ENCODE results near the gene EIF5A.
"Not testable (repeated sequence)": the region's sequence is repeated elsewhere in the genome, so short reads cannot be mapped to it uniquely, and the experiment has no call there.

Gene EIF5A

GRCh38 chr17:7332600-7333069 lies 25.2 kb downstream of the EIF5A start:
- no CpG with 5 or more reads among the region's 14 CpGs for WGBS (ENCODE audit: insufficient coverage, insufficient read length)
- H3K27ac ChIP-seq (ENCODE audit: low read length); H3K4me3 ChIP-seq (ENCODE audit: low read length); H3K4me1 ChIP-seq (ENCODE audit: control insufficient read depth, insufficient read depth, low read length); DNase-seq (ENCODE audit: low read depth, low spot score); H3K27me3 ChIP-seq (ENCODE audit: control insufficient read depth, insufficient read depth, low read length); H3K9me3 ChIP-seq (ENCODE audit: control insufficient read depth, insufficient read depth, low read length); H3K36me3 ChIP-seq (ENCODE audit: control insufficient read depth, insufficient read depth, low read length): not testable (repeated sequence)

GRCh38 chr17:7334938-7335538 lies 27.6 kb downstream of the EIF5A start:
- H3K9me3 ChIP-seq (ENCODE audit: control insufficient read depth, insufficient read depth, low read length) = no peaks in the 10 kb centered on the region
- H3K4me3 ChIP-seq (ENCODE audit: low read length) = no peak overlapping the region
- no CpG with 5 or more reads among the region's 3 CpGs for WGBS (ENCODE audit: insufficient coverage, insufficient read length)
- H3K4me1 ChIP-seq (ENCODE audit: control insufficient read depth, insufficient read depth, low read length) = peaks cover 4% of the 10 kb centered on the region
- no peaks in the 10 kb centered on the region for H3K27me3 ChIP-seq (ENCODE audit: control insufficient read depth, insufficient read depth, low read length)
- H3K27ac ChIP-seq (ENCODE audit: low read length) = no peak overlapping the region
- no peak for DNase-seq (ENCODE audit: low read depth, low spot score)
- no peaks in the 10 kb centered on the region for H3K36me3 ChIP-seq (ENCODE audit: control insufficient read depth, insufficient read depth, low read length)

- no CpG with 5 or more reads among the region's 13 CpGs for WGBS (ENCODE audit: insufficient coverage, insufficient read length)
- not testable (repeated sequence) for H3K27ac ChIP-seq (ENCODE audit: low read length); H3K27me3 ChIP-seq (ENCODE audit: control insufficient read depth, insufficient read depth, low read length); DNase-seq (ENCODE audit: low read depth, low spot score); H3K36me3 ChIP-seq (ENCODE audit: control insufficient read depth, insufficient read depth, low read length); H3K4me3 ChIP-seq (ENCODE audit: low read length); H3K4me1 ChIP-seq (ENCODE audit: control insufficient read depth, insufficient read depth, low read length); H3K9me3 ChIP-seq (ENCODE audit: control insufficient read depth, insufficient read depth, low read length)
Observed at GRCh38 chr17:7335765-7336164, 28.3 kb downstream of the EIF5A start.

DNA sequence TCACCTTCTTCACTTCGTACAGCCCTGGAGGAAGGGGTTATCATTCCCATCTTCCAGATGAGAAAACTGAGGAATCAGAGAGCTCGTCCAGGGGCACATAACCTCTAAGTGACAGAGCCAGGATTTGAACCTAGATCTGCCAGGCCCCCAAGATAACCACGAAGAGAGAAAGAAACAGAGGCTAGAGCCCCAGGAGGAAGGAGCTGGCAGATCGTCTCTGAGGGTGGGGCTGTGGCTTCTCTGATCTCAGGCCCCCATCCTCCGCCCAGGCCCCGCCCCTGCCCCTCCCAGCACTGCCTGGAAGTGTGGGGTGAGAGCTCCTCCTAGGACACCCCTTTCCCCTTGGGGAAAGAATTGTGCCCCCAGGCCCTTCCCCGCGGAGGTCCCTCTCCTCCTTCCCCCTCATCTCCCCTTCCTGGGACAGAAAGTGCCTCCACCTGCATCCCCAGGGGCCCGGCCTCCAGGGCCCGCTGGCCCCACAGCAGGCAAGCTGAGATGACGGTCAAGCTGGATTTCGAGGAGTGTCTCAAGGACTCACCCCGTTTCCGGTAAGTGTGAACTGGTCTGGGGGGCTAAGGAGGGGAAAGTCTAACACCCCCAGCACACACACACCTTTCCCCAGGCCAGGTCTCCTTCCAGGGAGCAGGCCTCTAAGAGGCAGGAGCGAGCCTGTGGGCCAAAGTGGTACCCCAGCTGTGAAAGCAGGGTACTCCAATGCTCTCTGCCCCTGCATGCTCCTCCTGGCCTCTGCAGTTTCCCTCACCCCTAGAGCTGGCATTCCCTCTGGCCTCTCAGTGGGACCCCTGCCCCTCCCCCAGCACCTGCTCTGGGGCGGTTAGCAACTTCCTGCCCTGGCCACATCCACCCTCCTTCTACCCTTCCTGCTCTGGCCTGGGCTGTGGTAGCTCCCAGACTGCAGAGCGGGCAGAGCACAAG lies 29.1 kb downstream of the EIF5A start, which contains the start of gene ACAP1:
Gene ACAP1, plus strand, starts transcription at position 290 of the 936 bp plus-strand sequence. Its CDS starts 206 bp downstream, at position 496.
- no peak within 1 kb of the TSS for H3K27ac ChIP-seq (ENCODE audit: low read length)
- H3K36me3 ChIP-seq (ENCODE audit: control insufficient read depth, insufficient read depth, low read length) = no peaks in the 10 kb centered on the region
- H3K4me3 ChIP-seq (ENCODE audit: low read length) = peak within 1 kb of the TSS; percentile 1; the same call in 1 of the 2 replicates

DNA sequence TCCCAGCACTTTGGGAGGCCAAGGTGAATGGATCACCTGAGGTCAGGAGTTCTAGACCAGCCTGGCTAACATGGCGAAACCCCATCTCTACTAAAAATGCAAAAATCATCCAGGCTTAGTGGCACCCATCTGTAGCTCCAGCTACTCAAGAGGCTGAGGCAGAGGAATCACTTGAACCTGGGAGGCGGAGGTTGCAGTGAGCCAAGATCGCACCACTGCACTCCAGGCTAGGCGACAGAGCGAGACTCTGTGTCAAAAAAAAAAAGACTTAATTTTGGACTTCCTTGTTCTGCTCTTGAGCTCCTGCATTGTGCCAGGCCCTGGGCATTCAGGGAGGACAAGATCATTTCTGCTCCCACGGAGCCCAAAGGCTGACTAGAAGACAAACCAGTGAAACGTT lies 30.2 kb downstream of the EIF5A start:
- not testable (repeated sequence) for DNase-seq (ENCODE audit: low read depth, low spot score); H3K36me3 ChIP-seq (ENCODE audit: control insufficient read depth, insufficient read depth, low read length); H3K27ac ChIP-seq (ENCODE audit: low read length); H3K27me3 ChIP-seq (ENCODE audit: control insufficient read depth, insufficient read depth, low read length); H3K4me1 ChIP-seq (ENCODE audit: control insufficient read depth, insufficient read depth, low read length); H3K9me3 ChIP-seq (ENCODE audit: control insufficient read depth, insufficient read depth, low read length); H3K4me3 ChIP-seq (ENCODE audit: low read length)
- no CpG with 5 or more reads among the region's 7 CpGs for WGBS (ENCODE audit: insufficient coverage, insufficient read length)

More for the DNA sequence above, 29.1 kb downstream of the EIF5A start, which contains the start of gene ACAP1:
- no CpG with 5 or more reads among the region's 17 CpGs for WGBS (ENCODE audit: insufficient coverage, insufficient read length)
- Histone ChIP-seq H3K4me1 (ENCODE audit: control insufficient read depth, insufficient read depth, low read length) (peaks cover 3% of the 10 kb centered on the region), H3K9me3 (ENCODE audit: control insufficient read depth, insufficient read depth, low read length) (no peaks in the 10 kb centered on the region), H3K27me3 (ENCODE audit: control insufficient read depth, insufficient read depth, low read length) (no peaks in the 10 kb centered on the region)
- DNase-seq (ENCODE audit: low read depth, low spot score) = no peak

DNA sequence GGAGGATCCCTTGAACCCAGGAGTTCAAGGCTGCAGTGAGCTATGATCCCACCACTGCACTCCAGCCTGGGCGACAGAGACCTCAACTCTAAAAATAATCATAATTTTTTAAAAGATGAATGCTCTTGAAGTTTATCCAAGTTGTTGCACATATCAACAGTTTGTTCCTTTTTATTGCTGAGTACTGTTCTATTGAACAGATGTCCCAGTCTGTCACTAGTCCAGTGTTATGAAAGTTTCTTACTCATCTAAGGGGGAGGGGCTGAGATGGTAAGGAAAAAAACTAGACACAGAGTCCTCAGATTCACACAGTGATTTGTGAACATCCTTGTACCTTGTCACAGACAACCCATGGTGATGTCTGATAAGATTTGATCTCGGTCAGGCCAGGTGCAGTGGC lies 32.8 kb downstream of the EIF5A start:
- H3K4me1 ChIP-seq (ENCODE audit: control insufficient read depth, insufficient read depth, low read length) = peaks cover 3% of the 10 kb centered on the region
- DNase-seq (ENCODE audit: low read depth, low spot score) = no peak
- WGBS (ENCODE audit: insufficient coverage, insufficient read length) = no CpG with 5 or more reads among the region's 2 CpGs
- no peak overlapping the region for H3K27ac ChIP-seq (ENCODE audit: low read length)
- H3K9me3 ChIP-seq (ENCODE audit: control insufficient read depth, insufficient read depth, low read length) = no peaks in the 10 kb centered on the region
- H3K27me3 ChIP-seq (ENCODE audit: control insufficient read depth, insufficient read depth, low read length) = no peaks in the 10 kb centered on the region
- H3K36me3 ChIP-seq (ENCODE audit: control insufficient read depth, insufficient read depth, low read length) = no peaks in the 10 kb centered on the region
- no peak overlapping the region for H3K4me3 ChIP-seq (ENCODE audit: low read length)

- H3K4me1 ChIP-seq (ENCODE audit: control insufficient read depth, insufficient read depth, low read length) = peaks cover 2% of the 10 kb centered on the region
- DNase-seq (ENCODE audit: low read depth, low spot score) = no peak
- H3K27me3 ChIP-seq (ENCODE audit: control insufficient read depth, insufficient read depth, low read length) = no peaks in the 10 kb centered on the region
- no peak overlapping the region for H3K27ac ChIP-seq (ENCODE audit: low read length)
- H3K9me3 ChIP-seq (ENCODE audit: control insufficient read depth, insufficient read depth, low read length) = no peaks in the 10 kb centered on the region
- no CpG with 5 or more reads among the region's 13 CpGs for WGBS (ENCODE audit: insufficient coverage, insufficient read length)
- no peaks in the 10 kb centered on the region for H3K36me3 ChIP-seq (ENCODE audit: control insufficient read depth, insufficient read depth, low read length)
- no peak overlapping the region for H3K4me3 ChIP-seq (ENCODE audit: low read length)
Observed at GRCh38 chr17:7341842-7342241, 34.4 kb downstream of the EIF5A start.

DNA sequence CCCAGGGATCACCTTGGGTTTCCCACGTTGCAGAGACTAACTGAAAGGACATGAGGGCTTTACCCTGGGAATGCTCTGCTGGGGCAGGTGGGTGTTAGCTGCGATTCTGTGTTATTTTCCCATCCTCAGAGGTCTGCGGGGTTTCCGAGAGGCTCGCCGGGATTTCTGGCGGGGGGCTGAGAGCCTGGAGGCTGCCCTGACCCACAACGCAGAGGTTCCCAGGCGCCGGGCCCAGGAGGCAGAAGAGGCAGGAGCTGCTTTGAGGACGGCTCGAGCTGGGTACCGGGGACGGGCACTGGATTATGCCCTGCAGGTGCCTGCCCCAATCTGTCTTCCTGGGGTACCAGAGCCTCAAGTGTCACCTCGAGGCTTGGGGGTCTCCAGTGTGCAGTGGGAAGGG lies 35.8 kb downstream of the EIF5A start:
- Histone ChIP-seq H3K4me1 (ENCODE audit: control insufficient read depth, insufficient read depth, low read length) (no peaks in the 10 kb centered on the region), H3K9me3 (ENCODE audit: control insufficient read depth, insufficient read depth, low read length) (no peaks in the 10 kb centered on the region), H3K27me3 (ENCODE audit: control insufficient read depth, insufficient read depth, low read length) (no peaks in the 10 kb centered on the region), H3K4me3 (ENCODE audit: low read length) (no peak overlapping the region), H3K36me3 (ENCODE audit: control insufficient read depth, insufficient read depth, low read length) (no peaks in the 10 kb centered on the region), H3K27ac (ENCODE audit: low read length) (no peak overlapping the region)
- DNase-seq (ENCODE audit: low read depth, low spot score) = no peak
- WGBS (ENCODE audit: insufficient coverage, insufficient read length) = no CpG with 5 or more reads among the region's 15 CpGs

- Histone ChIP-seq H3K4me3 (ENCODE audit: low read length) (no peak overlapping the region), H3K4me1 (ENCODE audit: control insufficient read depth, insufficient read depth, low read length) (peaks cover 3% of the 10 kb centered on the region; the same call in 1 of the 2 replicates), H3K27ac (ENCODE audit: low read length) (no peak overlapping the region), H3K36me3 (ENCODE audit: control insufficient read depth, insufficient read depth, low read length) (no peaks in the 10 kb centered on the region), H3K27me3 (ENCODE audit: control insufficient read depth, insufficient read depth, low read length) (no peaks in the 10 kb centered on the region), H3K9me3 (ENCODE audit: control insufficient read depth, insufficient read depth, low read length) (no peaks in the 10 kb centered on the region)
- WGBS (ENCODE audit: insufficient coverage, insufficient read length) = no CpG with 5 or more reads among the region's 18 CpGs
- DNase-seq (ENCODE audit: low read depth, low spot score) = no peak
Observed at GRCh38 chr17:7346761-7347614, 39.6 kb downstream of the EIF5A start.
